Hepatocyte (in vitro differentiated cells): Measurements from ENCODE around the gene CIAO2B. TPM values are rescaled to one million over a fixed set of nuclear protein-coding genes. Genes with fewer than 3 reads are reported as not detected.

ENCODE experiments used
- DNase-seq: peaks from one replicate; pipeline ENCODE4 v3.0.0-alpha.2; 2016; ENCODE audit warnings: low spot score
- H2AFZ ChIP-seq: fragments of 200-600 bp; sonication (generic); 2 replicates; pipeline ENCODE4 v1.6.0; 2016; ENCODE audit warnings: antibody characterized with exemption, mild to moderate bottlenecking
- H3K27ac ChIP-seq: fragments of 200-600 bp; sonication (generic); 2 replicates; pipeline ENCODE4 v1.5.1; 2016; ENCODE audit warnings: mild to moderate bottlenecking
- H3K27me3 ChIP-seq: fragments of 200-600 bp; sonication (generic); 2 replicates; pipeline ENCODE4 v1.6.1; 2016
- H3K36me3 ChIP-seq: fragments of 200-600 bp; sonication (generic); replicated peaks from 2 replicates; pipeline ENCODE4 v1.5.1; 2016; ENCODE audit warnings: low read depth; ENCODE audit not compliant: insufficient read depth
- H3K4me1 ChIP-seq: fragments of 200-600 bp; sonication (generic); 2 replicates; pipeline ENCODE4 v1.5.1; 2016; ENCODE audit warnings: mild to moderate bottlenecking, moderate library complexity; ENCODE audit not compliant: insufficient read depth
- H3K4me2 ChIP-seq: fragments of 200-600 bp; sonication (generic); 2 replicates; pipeline ENCODE4 v1.6.0; 2016
- H3K4me3 ChIP-seq: fragments of 200-600 bp; sonication (generic); 2 replicates; pipeline ENCODE4 v1.5.1; 2016; ENCODE audit warnings: mild to moderate bottlenecking
- H3K79me2 ChIP-seq: fragments of 200-600 bp; sonication (generic); 2 replicates; pipeline ENCODE4 v1.6.0; 2017; ENCODE audit warnings: mild to moderate bottlenecking
- H3K9me2 ChIP-seq: fragments of 200-600 bp; sonication (generic); replicated peaks from 2 replicates; pipeline ENCODE4 v1.6.0; 2017; ENCODE audit warnings: mild to moderate bottlenecking; ENCODE audit not compliant: insufficient read depth
- H3K9me3 ChIP-seq: fragments of 200-600 bp; sonication (generic); 2 replicates; pipeline ENCODE4 v1.5.1; 2016; ENCODE audit warnings: low read depth, mild to moderate bottlenecking
- H4K20me1 ChIP-seq: fragments of 200-600 bp; sonication (generic); 2 replicates; pipeline ENCODE4 v1.6.0; 2016; ENCODE audit warnings: mild to moderate bottlenecking; ENCODE audit not compliant: insufficient read depth, poor library complexity, severe bottlenecking
- CTCF ChIP-seq: fragments of 200-600 bp; sonication (generic); IDR thresholded peaks from 2 replicates; pipeline ENCODE4 v1.5.1; 2016; ENCODE audit warnings: antibody characterized with exemption, mild to moderate bottlenecking; ENCODE audit not compliant: poor library complexity
- EZH2 ChIP-seq: fragments of 200-600 bp; sonication (generic); IDR thresholded peaks from 2 replicates; pipeline ENCODE4 v1.6.1; 2016; ENCODE audit warnings: antibody characterized with exemption, mild to moderate bottlenecking, borderline replicate concordance
- EZH2phosphoT487 ChIP-seq: fragments of 200-600 bp; sonication (generic); IDR thresholded peaks from one replicate; pipeline ENCODE4 v1.6.1; 2018; ENCODE audit warnings: antibody characterized with exemption, mild to moderate bottlenecking, low read depth, moderate library complexity; ENCODE audit not compliant: unreplicated experiment, severe bottlenecking
- WGBS: methylation state at CpG from one replicate; pipeline ENCODE4 v1.1.6; 2016; ENCODE audit warnings: low lambda C conversion rate; ENCODE audit errors: missing lambda C conversion rate; 5-methylcytosine and 5-hydroxymethylcytosine counted together
- polyA plus RNA-seq: library from polyadenylated mRNA; unstranded; fragments of >200 nt; fragmentation: Nextera tagmentation; extraction: Ambion mirVana; gene quantifications from 2 replicates; pipeline ENCODE4 v1.2.1, GENCODE V29; 2016
- total RNA-seq: library from RNA; depleted of rRNA; stranded (reverse); fragments of >200 nt; gene quantifications from 2 replicates; pipeline ENCODE4 v1.2.3, GENCODE V29; 2014

The CIAO2B gene
- total and polyA plus RNA-seq, 2 experiments from 2014 or later = 131 to 147 TPM

GRCh38 chr16:66968847-66969246 is 34.6 kb upstream of the CIAO2B start:
- H3K4me3 ChIP-seq = no peak overlapping the region
- H3K9me3 ChIP-seq = no peaks in the 10 kb centered on the region
- H3K27me3 ChIP-seq = no peaks in the 10 kb centered on the region
- H3K4me2 ChIP-seq = no peak overlapping the region
- H3K79me2 ChIP-seq = no peaks in the 10 kb centered on the region
- H2AFZ ChIP-seq = no peak overlapping the region
- no peak for DNase-seq
- no peak overlapping the region for H3K27ac ChIP-seq
- H3K36me3 ChIP-seq = no peaks in the 10 kb centered on the region
- H3K4me1 ChIP-seq = no peaks in the 10 kb centered on the region
- no peak for TF ChIP-seq EZH2
- no peak for TF ChIP-seq CTCF
- no peak for TF ChIP-seq EZH2phosphoT487
- 92% methylated on average over 5 of the region's 5 CpGs for WGBS
- H4K20me1 ChIP-seq = no peaks in the 10 kb centered on the region
- no peaks in the 10 kb centered on the region for H3K9me2 ChIP-seq

- H3K27ac ChIP-seq = no peak overlapping the region
These were observed 29.8 kb upstream of the CIAO2B start for GRCh38 chr16:66964049-66964448.

GRCh38 chr16:66961914-66962313 is 27.7 kb upstream of the CIAO2B start:
- DNase-seq = no peak
- no peak overlapping the region for H2AFZ ChIP-seq
- no peaks in the 10 kb centered on the region for H3K9me3 ChIP-seq
- H3K27me3 ChIP-seq = no peaks in the 10 kb centered on the region
- no peak overlapping the region for H3K27ac ChIP-seq
- H3K9me2 ChIP-seq = no peaks in the 10 kb centered on the region
- TF ChIP-seq EZH2 = no peak
- no peak for TF ChIP-seq CTCF
- TF ChIP-seq EZH2phosphoT487 = no peak
- H3K4me3 ChIP-seq = no peak overlapping the region
- 84% methylated on average over 5 of the region's 5 CpGs for WGBS
- peaks cover 2% of the 10 kb centered on the region for H3K4me1 ChIP-seq
- H3K4me2 ChIP-seq = no peak overlapping the region
- H3K36me3 ChIP-seq = no peaks in the 10 kb centered on the region
- H4K20me1 ChIP-seq = no peaks in the 10 kb centered on the region
- H3K79me2 ChIP-seq = no peaks in the 10 kb centered on the region

More at GRCh38 chr16:66964049-66964448, 29.8 kb upstream of the CIAO2B start:
- Histone ChIP-seq H3K4me1 (no peaks in the 10 kb centered on the region), H3K79me2 (no peaks in the 10 kb centered on the region), H3K4me3 (no peak overlapping the region), H3K36me3 (no peaks in the 10 kb centered on the region), H3K4me2 (no peak overlapping the region), H2AFZ (no peak overlapping the region), H3K9me2 (no peaks in the 10 kb centered on the region), H3K27me3 (no peaks in the 10 kb centered on the region), H4K20me1 (no peaks in the 10 kb centered on the region), H3K9me3 (no peaks in the 10 kb centered on the region)
- DNase-seq = no peak
- 91% methylated on average over 6 of the region's 6 CpGs for WGBS
- TF ChIP-seq EZH2 (no peak), CTCF (no peak), EZH2phosphoT487 (no peak)
